OCI-M2 (cell line): ENCODE measurements around the gene SPOCK2.

ENCODE experiments used
- DNase-seq: peaks from one replicate; lab custom pipeline; 2025; ENCODE audit not compliant: unreplicated experiment; lab: John Stamatoyannopoulos, UW

SPOCK2 gene

GRCh38 chr10:72073708-72074573 is 14.4 kb downstream of the SPOCK2 start:
- no peak for DNase-seq

GRCh38 chr10:72072639-72073038 is 15.7 kb downstream of the SPOCK2 start:
- no peak for DNase-seq

- DNase-seq = no peak
These were observed 16.3 kb downstream of the SPOCK2 start for GRCh38 chr10:72072046-72072445.

- no peak for DNase-seq
These were observed 18.4 kb downstream of the SPOCK2 start for GRCh38 chr10:72069751-72070526.

- no peak for DNase-seq
These were observed 19.4 kb downstream of the SPOCK2 start for GRCh38 chr10:72068901-72069446.

GRCh38 chr10:72068126-72068765 is 20.1 kb downstream of the SPOCK2 start:
- DNase-seq = no peak

GRCh38 chr10:72067463-72068125 is 20.8 kb downstream of the SPOCK2 start:
- DNase-seq = no peak

GRCh38 chr10:72066318-72067284 is 21.8 kb downstream of the SPOCK2 start:
- no peak for DNase-seq

- DNase-seq = no peak
These were observed 22.8 kb downstream of the SPOCK2 start for GRCh38 chr10:72065439-72066025.

GRCh38 chr10:72063703-72064391 is 24.5 kb downstream of the SPOCK2 start:
- no peak for DNase-seq

GRCh38 chr10:72062832-72063702 is 25.3 kb downstream of the SPOCK2 start:
- DNase-seq = no peak

GRCh38 chr10:72062382-72062781 is 26.0 kb downstream of the SPOCK2 start:
- DNase-seq = no peak

GRCh38 chr10:72061930-72062329 is 26.4 kb downstream of the SPOCK2 start:
- DNase-seq = no peak

- no peak for DNase-seq
These were observed 26.9 kb downstream of the SPOCK2 start for GRCh38 chr10:72061491-72061890.

- no peak for DNase-seq
These were observed 28.2 kb downstream of the SPOCK2 start for GRCh38 chr10:72059843-72060822.

GRCh38 chr10:72058989-72059842 is 29.1 kb downstream of the SPOCK2 start:
- no peak for DNase-seq
